Ovary (tissue), 3 donors: ENCODE results near the gene ST3GAL4.

ENCODE experiments used
- POLR2A ChIP-seq: fragments of 450-650 bp; IDR thresholded peaks from one replicate; pipeline ENCODE4 v1.6.1; 2017; ENCODE audit warnings: antibody characterized with exemption, mild to moderate bottlenecking, moderate library complexity
- TF ChIP-seq, protein P1 (sequence below), 3 donors: fragments of 450-650 bp in 2 of 3; fragments of 200-600 bp in 1 of 3; IDR thresholded peaks; one replicate each; pipeline versions ENCODE4 v1.5.1 to v1.8.0; 2016 to 2022; ENCODE audit warnings: antibody characterized with exemption in 3 of 3, mild to moderate bottlenecking in 1 of 3
- donor health status: DM: no; HTN: no; CAD: no.

GRCh38 chr11:126400019-126400418 is 44.5 kb downstream of the ST3GAL4 start:
- TF ChIP-seq POLR2A: no peak
- TF ChIP-seq, protein P1, sequence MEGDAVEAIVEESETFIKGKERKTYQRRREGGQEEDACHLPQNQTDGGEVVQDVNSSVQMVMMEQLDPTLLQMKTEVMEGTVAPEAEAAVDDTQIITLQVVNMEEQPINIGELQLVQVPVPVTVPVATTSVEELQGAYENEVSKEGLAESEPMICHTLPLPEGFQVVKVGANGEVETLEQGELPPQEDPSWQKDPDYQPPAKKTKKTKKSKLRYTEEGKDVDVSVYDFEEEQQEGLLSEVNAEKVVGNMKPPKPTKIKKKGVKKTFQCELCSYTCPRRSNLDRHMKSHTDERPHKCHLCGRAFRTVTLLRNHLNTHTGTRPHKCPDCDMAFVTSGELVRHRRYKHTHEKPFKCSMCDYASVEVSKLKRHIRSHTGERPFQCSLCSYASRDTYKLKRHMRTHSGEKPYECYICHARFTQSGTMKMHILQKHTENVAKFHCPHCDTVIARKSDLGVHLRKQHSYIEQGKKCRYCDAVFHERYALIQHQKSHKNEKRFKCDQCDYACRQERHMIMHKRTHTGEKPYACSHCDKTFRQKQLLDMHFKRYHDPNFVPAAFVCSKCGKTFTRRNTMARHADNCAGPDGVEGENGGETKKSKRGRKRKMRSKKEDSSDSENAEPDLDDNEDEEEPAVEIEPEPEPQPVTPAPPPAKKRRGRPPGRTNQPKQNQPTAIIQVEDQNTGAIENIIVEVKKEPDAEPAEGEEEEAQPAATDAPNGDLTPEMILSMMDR (IDR thresholded peaks at IDR 0.05): no peak
